HG02678 (cell line): ENCODE measurements around the gene TULP4.
"Not testable (repeated sequence)": the region's sequence is repeated elsewhere in the genome, so short reads cannot be mapped to it uniquely, and the experiment has no call there.

Experiments used
- ATAC-seq: cut with Tn5 transposase; IDR thresholded peaks from one replicate; pipeline ENCODE4 v1.9.1; 2021; ENCODE audit warnings: mild to moderate bottlenecking, moderate library complexity; ENCODE audit not compliant: unreplicated experiment

Gene TULP4

GRCh38 chr6:158388727-158389126, 76.5 kb downstream of the TULP4 start:
- ATAC-seq: no peak

- no peak for ATAC-seq
These were observed 77.1 kb downstream of the TULP4 start for GRCh38 chr6:158389193-158389919.

GRCh38 chr6:158391276-158391675, 79.0 kb downstream of the TULP4 start:
- ATAC-seq: no peak

GRCh38 chr6:158391977-158392376, 79.7 kb downstream of the TULP4 start:
- ATAC-seq: not testable (repeated sequence)

- ATAC-seq: no peak
These were observed 83.9 kb downstream of the TULP4 start for GRCh38 chr6:158396136-158396535.

- no peak for ATAC-seq
These were observed 85.3 kb downstream of the TULP4 start for GRCh38 chr6:158397578-158397977.

- no peak for ATAC-seq
These were observed 86.2 kb downstream of the TULP4 start for GRCh38 chr6:158398252-158399024.

GRCh38 chr6:158399040-158399700, 86.9 kb downstream of the TULP4 start:
- ATAC-seq: no peak

GRCh38 chr6:158402184-158402583, 89.9 kb downstream of the TULP4 start:
- ATAC-seq: no peak

GRCh38 chr6:158405321-158405831, 93.1 kb downstream of the TULP4 start:
- not testable (repeated sequence) for ATAC-seq

GRCh38 chr6:158405933-158406332, 93.7 kb downstream of the TULP4 start:
- no peak for ATAC-seq

- ATAC-seq: no peak
These were observed 94.5 kb downstream of the TULP4 start for GRCh38 chr6:158406736-158407135.

GRCh38 chr6:158408013-158408412, 95.7 kb downstream of the TULP4 start:
- ATAC-seq: no peak

GRCh38 chr6:158408552-158409130, 96.4 kb downstream of the TULP4 start:
- no peak for ATAC-seq

- ATAC-seq: no peak
These were observed 97.2 kb downstream of the TULP4 start for GRCh38 chr6:158409451-158409850.

- no peak for ATAC-seq
These were observed 98.5 kb downstream of the TULP4 start for GRCh38 chr6:158410784-158411183.

- no peak for ATAC-seq
These were observed 99.7 kb downstream of the TULP4 start for GRCh38 chr6:158411998-158412397.

- no peak for ATAC-seq
These were observed 100.8 kb downstream of the TULP4 start for GRCh38 chr6:158413028-158413427.

GRCh38 chr6:158413814-158414565, 101.7 kb downstream of the TULP4 start:
- no peak for ATAC-seq

GRCh38 chr6:158414851-158415262, 102.6 kb downstream of the TULP4 start:
- ATAC-seq: no peak
